GM19025 (cell line): ENCODE measurements around the gene PSMG4.
"Not testable (repeated sequence)": the region's sequence is repeated elsewhere in the genome, so short reads cannot be mapped to it uniquely, and the experiment has no call there.

ENCODE experiments used
- ATAC-seq: cut with Tn5 transposase; IDR thresholded peaks from one replicate; pipeline ENCODE4 v1.9.1; 2021; ENCODE audit warnings: mild to moderate bottlenecking, low read depth, moderate library complexity; ENCODE audit not compliant: unreplicated experiment

Gene PSMG4

GRCh38 chr6:3230256-3230882, 28.4 kb upstream of the PSMG4 start:
- no peak for ATAC-seq

- no peak for ATAC-seq
Observed at GRCh38 chr6:3230900-3231246, 27.9 kb upstream of the PSMG4 start.

GRCh38 chr6:3231247-3232016, 27.3 kb upstream of the PSMG4 start:
- ATAC-seq, result no peak

- ATAC-seq, result no peak
Observed at GRCh38 chr6:3232017-3232945, 26.5 kb upstream of the PSMG4 start.

- no peak for ATAC-seq
Observed at GRCh38 chr6:3233321-3233720, 25.4 kb upstream of the PSMG4 start.

- no peak for ATAC-seq
Observed at GRCh38 chr6:3233904-3234303, 24.8 kb upstream of the PSMG4 start.

GRCh38 chr6:3235486-3235885, 23.3 kb upstream of the PSMG4 start:
- ATAC-seq, result no peak

GRCh38 chr6:3236005-3236404, 22.7 kb upstream of the PSMG4 start:
- no peak for ATAC-seq

- no peak for ATAC-seq
Observed at GRCh38 chr6:3237761-3238662, 20.7 kb upstream of the PSMG4 start.

GRCh38 chr6:3239110-3239830, 19.5 kb upstream of the PSMG4 start:
- no peak for ATAC-seq

- ATAC-seq, result no peak
Observed at GRCh38 chr6:3240595-3240994, 18.2 kb upstream of the PSMG4 start.

- not testable (repeated sequence) for ATAC-seq
Observed at GRCh38 chr6:3241745-3242144, 17.0 kb upstream of the PSMG4 start.

GRCh38 chr6:3242768-3243167, 16.0 kb upstream of the PSMG4 start:
- no peak for ATAC-seq

- no peak for ATAC-seq
Observed at GRCh38 chr6:3244003-3244831, 14.5 kb upstream of the PSMG4 start.

GRCh38 chr6:3244832-3245161, 13.9 kb upstream of the PSMG4 start:
- not testable (repeated sequence) for ATAC-seq

- no peak for ATAC-seq
Observed at GRCh38 chr6:3245216-3245615, 13.5 kb upstream of the PSMG4 start.

- no peak for ATAC-seq
Observed at GRCh38 chr6:3247255-3248146, 11.2 kb upstream of the PSMG4 start.

- no peak for ATAC-seq
Observed at GRCh38 chr6:3249821-3250220, 8.9 kb upstream of the PSMG4 start.
